ENCODE results near the gene PDE4D. TPM values are rescaled to one million over a fixed set of nuclear protein-coding genes. Genes with fewer than 3 reads are reported as not detected.
A peak's percentile ranks its signal among the peaks of the same experiment; 100 is the strongest.

Gene PDE4D
- total RNA-seq, 1 donor: 19.9 TPM

DNA sequence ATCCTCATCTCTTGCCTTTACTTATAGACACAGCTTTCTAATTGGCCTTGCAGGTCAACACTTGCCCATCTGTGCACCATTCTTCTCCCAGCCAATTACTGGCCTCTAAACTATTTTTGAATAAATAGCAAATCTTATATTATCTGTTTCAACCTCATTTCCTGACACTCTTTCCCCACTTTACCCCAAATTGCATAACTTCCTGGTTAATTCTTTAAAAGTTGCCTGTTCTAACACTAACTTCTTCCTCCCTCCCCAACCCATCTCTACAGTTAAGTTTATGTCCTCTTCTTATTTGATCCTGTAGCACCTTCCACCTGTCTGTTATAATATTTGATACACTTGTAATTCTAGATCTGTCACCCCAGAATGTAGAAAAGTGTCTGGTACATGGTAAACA is 372.1 kb downstream of the PDE4D start:
- no peaks in the 10 kb centered on the region for H3K27me3 ChIP-seq (ENCODE audit: insufficient read depth, low read length)
- no peak for DNase-seq (ENCODE audit: insufficient read length, low spot score, missing footprints)
- no peak overlapping the region for H3K4me3 ChIP-seq (ENCODE audit: insufficient read depth, low read length)
- no peaks in the 10 kb centered on the region for H3K9me3 ChIP-seq (ENCODE audit: low read depth, low read length)
- H3K36me3 ChIP-seq (ENCODE audit: insufficient read depth, low read length): no peaks in the 10 kb centered on the region
- no peaks in the 10 kb centered on the region for H4K20me1 ChIP-seq (ENCODE audit: insufficient read depth, low read length)
- peaks cover 17% of the 10 kb centered on the region for H3K4me1 ChIP-seq (ENCODE audit: insufficient read depth, low read length)
- TF ChIP-seq, protein P1, sequence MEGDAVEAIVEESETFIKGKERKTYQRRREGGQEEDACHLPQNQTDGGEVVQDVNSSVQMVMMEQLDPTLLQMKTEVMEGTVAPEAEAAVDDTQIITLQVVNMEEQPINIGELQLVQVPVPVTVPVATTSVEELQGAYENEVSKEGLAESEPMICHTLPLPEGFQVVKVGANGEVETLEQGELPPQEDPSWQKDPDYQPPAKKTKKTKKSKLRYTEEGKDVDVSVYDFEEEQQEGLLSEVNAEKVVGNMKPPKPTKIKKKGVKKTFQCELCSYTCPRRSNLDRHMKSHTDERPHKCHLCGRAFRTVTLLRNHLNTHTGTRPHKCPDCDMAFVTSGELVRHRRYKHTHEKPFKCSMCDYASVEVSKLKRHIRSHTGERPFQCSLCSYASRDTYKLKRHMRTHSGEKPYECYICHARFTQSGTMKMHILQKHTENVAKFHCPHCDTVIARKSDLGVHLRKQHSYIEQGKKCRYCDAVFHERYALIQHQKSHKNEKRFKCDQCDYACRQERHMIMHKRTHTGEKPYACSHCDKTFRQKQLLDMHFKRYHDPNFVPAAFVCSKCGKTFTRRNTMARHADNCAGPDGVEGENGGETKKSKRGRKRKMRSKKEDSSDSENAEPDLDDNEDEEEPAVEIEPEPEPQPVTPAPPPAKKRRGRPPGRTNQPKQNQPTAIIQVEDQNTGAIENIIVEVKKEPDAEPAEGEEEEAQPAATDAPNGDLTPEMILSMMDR (IDR thresholded peaks at IDR 0.05; ENCODE audit: extremely low read depth, low read depth, low read length): no peak
- no peak overlapping the region for H3K27ac ChIP-seq (ENCODE audit: low read depth, low read length)
- H3K4me2 ChIP-seq (ENCODE audit: insufficient read depth, low read length): no peak overlapping the region
- no peak overlapping the region for H2AFZ ChIP-seq (ENCODE audit: low read length)
- no peaks in the 10 kb centered on the region for H3K79me2 ChIP-seq (ENCODE audit: insufficient read depth, low read length)

- no peaks in the 10 kb centered on the region for H3K27me3 ChIP-seq (ENCODE audit: insufficient read depth, low read length)
- H3K79me2 ChIP-seq (ENCODE audit: insufficient read depth, low read length): no peaks in the 10 kb centered on the region
- peak; percentile 51 for DNase-seq (ENCODE audit: insufficient read length, low spot score, missing footprints)
- H2AFZ ChIP-seq (ENCODE audit: low read length): no peak overlapping the region
- no peaks in the 10 kb centered on the region for H4K20me1 ChIP-seq (ENCODE audit: insufficient read depth, low read length)
- no peak overlapping the region for H3K27ac ChIP-seq (ENCODE audit: low read depth, low read length)
- no peaks in the 10 kb centered on the region for H3K9me3 ChIP-seq (ENCODE audit: low read depth, low read length)
- no peak overlapping the region for H3K4me2 ChIP-seq (ENCODE audit: insufficient read depth, low read length)
- H3K4me1 ChIP-seq (ENCODE audit: insufficient read depth, low read length): peaks cover 10% of the 10 kb centered on the region
- TF ChIP-seq, protein P1 (IDR thresholded peaks at IDR 0.05; ENCODE audit: extremely low read depth, low read depth, low read length): no peak
- H3K4me3 ChIP-seq (ENCODE audit: insufficient read depth, low read length): no peak overlapping the region
- no peaks in the 10 kb centered on the region for H3K36me3 ChIP-seq (ENCODE audit: insufficient read depth, low read length)
Measured at GRCh38 chr5:59519338-59519737, 374.2 kb downstream of the PDE4D start.

DNA sequence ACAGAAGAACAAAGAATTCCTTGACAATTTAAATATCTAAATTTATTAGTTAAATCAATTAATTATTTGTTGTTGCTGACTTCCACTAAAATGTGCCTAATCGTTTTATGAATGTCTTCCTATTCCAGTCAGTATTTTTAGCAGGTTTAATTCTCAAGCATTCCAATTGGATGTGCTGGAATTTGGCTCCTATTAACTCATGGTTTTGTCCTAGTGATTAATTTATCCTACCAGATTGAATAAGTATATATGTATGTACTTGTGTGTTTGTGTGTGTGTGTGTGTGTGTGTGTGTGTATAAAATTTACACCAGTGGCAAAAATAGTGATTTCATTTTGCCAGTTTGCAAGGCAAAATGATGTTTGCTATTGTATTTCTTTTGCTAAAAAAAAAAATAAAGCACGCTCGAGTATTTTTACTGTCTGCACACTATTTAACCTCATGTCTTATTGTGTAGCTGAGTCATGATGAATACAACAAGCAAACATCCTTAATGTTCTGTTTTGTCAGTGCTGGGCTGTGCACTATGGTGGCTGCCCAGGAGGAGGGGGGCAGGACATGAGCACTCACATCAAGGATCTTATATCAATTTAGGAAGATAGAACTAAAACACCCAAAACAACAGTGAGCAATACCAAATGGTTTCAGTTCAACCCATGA is 375.5 kb downstream of the PDE4D start:
- no peaks in the 10 kb centered on the region for H3K9me3 ChIP-seq (ENCODE audit: low read depth, low read length)
- DNase-seq (ENCODE audit: insufficient read length, low spot score, missing footprints): peak; percentile 56
- H3K79me2 ChIP-seq (ENCODE audit: insufficient read depth, low read length): no peaks in the 10 kb centered on the region
- H3K27me3 ChIP-seq (ENCODE audit: insufficient read depth, low read length): no peaks in the 10 kb centered on the region
- no peak overlapping the region for H3K27ac ChIP-seq (ENCODE audit: low read depth, low read length)
- no peaks in the 10 kb centered on the region for H4K20me1 ChIP-seq (ENCODE audit: insufficient read depth, low read length)
- H3K4me3 ChIP-seq (ENCODE audit: insufficient read depth, low read length): no peak overlapping the region
- TF ChIP-seq, protein P1 (IDR thresholded peaks at IDR 0.05; ENCODE audit: extremely low read depth, low read depth, low read length): no peak
- H3K4me2 ChIP-seq (ENCODE audit: insufficient read depth, low read length): peak overlapping the region; percentile 56
- peaks cover 10% of the 10 kb centered on the region for H3K4me1 ChIP-seq (ENCODE audit: insufficient read depth, low read length)
- H3K36me3 ChIP-seq (ENCODE audit: insufficient read depth, low read length): no peaks in the 10 kb centered on the region
- H2AFZ ChIP-seq (ENCODE audit: low read length): no peak overlapping the region

DNA sequence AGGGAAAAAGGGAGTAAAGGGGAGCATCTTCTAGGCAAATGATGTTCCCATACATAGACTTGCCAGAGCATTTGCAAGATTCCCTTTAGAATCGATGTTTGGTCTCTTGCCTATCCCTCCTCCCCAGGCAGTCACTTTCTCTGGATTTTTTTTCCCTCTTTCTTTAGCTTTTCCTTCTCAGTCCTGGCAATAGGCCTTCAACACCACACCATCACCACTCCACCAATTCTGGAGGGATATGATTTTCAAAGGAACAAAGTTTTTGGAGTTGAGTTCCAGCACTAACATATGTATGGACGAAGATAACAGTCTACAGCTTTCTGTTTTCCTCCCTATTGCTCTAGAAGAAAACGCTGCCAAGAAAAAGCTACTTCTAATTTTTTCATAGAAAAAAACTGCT is 377.4 kb downstream of the PDE4D start:
- Histone ChIP-seq H3K27me3 (ENCODE audit: insufficient read depth, low read length) (no peaks in the 10 kb centered on the region), H3K4me1 (ENCODE audit: insufficient read depth, low read length) (peaks cover 10% of the 10 kb centered on the region), H3K9me3 (ENCODE audit: low read depth, low read length) (no peaks in the 10 kb centered on the region), H3K79me2 (ENCODE audit: insufficient read depth, low read length) (no peaks in the 10 kb centered on the region), H3K36me3 (ENCODE audit: insufficient read depth, low read length) (no peaks in the 10 kb centered on the region), H3K27ac (ENCODE audit: low read depth, low read length) (no peak overlapping the region), H4K20me1 (ENCODE audit: insufficient read depth, low read length) (no peaks in the 10 kb centered on the region), H3K4me3 (ENCODE audit: insufficient read depth, low read length) (no peak overlapping the region), H2AFZ (ENCODE audit: low read length) (no peak overlapping the region), H3K4me2 (ENCODE audit: insufficient read depth, low read length) (no peak overlapping the region)
- DNase-seq (ENCODE audit: insufficient read length, low spot score, missing footprints): peak; percentile 4
- TF ChIP-seq, protein P1 (IDR thresholded peaks at IDR 0.05; ENCODE audit: extremely low read depth, low read depth, low read length): no peak

All from osteoblast (primary cell).